Right ventricle myocardium superior (tissue), 1 donor: ENCODE measurements around the gene TRIO. TPM values are rescaled to one million over a fixed set of nuclear protein-coding genes. Genes with fewer than 3 reads are reported as not detected.

Experiments used
- ATAC-seq: fragments of 200-7000 bp; cut with Tn5 transposase; one replicate; pipeline ENCODE4 v1.9.1; 2020; ENCODE audit warnings: mild to moderate bottlenecking; ENCODE audit not compliant: poor library complexity
- DNase-seq: peaks from one replicate; pipeline ENCODE4 v3.0.0-alpha.2; 2020
- intact Hi-C: fragments of 100-400 bp; cut with DNase I; formaldehyde crosslinking; loops from one replicate; pipeline ENCODE4 v1.11.2; 2022
- total RNA-seq: library from RNA; stranded (reverse); fragmentation: NEBNext Ultra II Directional; extraction: Animal tissue kit (Norgen Biotek cat#: 25700); gene quantifications from one replicate; pipeline ENCODE4 v1.2.1, GENCODE V29; 2021
- donor health status: DM: no; HTN: yes; CAD: no; lungs with severe emphysema.

Gene TRIO
- total RNA-seq, 1 donor from 2014 or later = 56.0 TPM

DNA sequence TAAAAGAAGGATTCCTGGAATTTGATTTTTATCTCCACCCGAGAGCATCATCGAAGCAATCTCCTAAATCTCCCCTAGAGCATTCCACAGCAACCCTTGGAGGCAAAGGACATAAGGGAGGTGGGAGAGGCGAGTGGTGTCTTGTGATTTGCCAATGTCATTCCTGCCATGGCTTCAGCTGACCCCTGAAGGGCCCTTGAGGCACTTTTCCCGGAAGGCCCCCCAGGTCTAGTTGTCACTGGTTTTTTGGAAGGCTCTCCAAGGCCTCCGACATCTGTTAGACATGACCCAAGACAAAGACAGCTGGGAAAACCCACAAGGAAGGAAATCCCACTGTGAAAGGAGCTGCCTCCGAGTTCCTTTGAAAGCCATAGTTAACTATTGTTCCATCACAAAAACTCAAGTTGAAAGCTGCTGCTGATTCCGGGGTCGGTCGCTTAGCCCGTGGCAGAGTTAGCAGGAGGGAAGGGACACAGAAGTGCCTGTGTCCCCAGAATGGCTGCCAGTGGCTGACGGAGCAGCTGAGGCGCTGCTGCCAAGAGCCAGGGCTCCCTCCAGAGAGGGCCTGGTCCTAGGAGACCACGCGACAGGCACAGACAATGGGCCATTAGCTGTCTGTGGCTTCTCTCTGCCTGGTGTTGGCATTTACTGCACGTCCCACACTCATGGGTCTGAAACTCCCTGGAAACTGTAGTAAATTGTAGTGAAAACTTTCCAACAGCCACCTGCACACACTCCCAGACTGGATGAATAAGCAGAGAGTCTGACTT, 24.4 kb upstream of the TRIO start:
- intact Hi-C loops = no loop called here
- DNase-seq (peak; percentile 58), ATAC-seq (peak; percentile 90)

DNA sequence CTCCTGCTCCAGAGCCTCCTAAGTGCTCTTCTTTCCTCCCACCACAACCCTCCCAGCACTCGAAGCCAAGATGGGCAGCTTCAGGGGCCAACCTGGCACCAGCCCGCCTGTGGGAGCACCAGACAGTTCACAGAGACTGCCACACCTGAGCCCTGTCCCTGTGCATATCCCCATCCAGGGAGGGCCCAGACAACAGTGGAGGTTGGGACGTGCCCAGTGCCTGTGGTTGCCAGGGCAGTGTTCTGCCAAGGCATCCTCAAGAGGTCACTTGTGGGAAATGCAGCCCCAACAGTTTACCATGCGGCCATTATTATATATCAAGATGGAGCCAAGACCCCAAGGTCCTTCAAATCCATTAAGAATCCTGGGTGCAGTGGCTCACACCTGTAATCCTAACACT, 23.0 kb upstream of the TRIO start:
- peak; percentile 71 for ATAC-seq
- intact Hi-C loops = no loop called here
- DNase-seq = peak; percentile 40

DNA sequence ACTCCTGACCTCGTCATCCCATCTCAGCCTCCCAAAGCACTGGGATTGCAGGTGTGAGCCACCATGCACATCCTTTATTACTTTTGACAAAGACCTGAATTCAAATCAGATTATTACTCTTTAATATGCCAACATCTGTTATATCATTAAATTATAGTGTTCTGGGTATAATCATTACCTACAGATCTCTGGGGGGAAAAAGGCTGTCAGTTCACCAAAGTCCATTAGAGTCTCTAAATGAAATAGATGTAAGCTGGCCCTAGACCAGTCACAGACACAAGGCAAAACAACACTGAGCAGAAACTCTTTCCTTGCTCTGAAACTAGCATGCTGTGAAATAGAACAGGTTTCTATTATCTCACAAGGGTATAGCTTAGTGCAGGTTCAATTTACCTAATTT, 21.6 kb upstream of the TRIO start:
- DNase-seq (no peak), ATAC-seq (no peak)
- intact Hi-C loops = no loop called here

DNA sequence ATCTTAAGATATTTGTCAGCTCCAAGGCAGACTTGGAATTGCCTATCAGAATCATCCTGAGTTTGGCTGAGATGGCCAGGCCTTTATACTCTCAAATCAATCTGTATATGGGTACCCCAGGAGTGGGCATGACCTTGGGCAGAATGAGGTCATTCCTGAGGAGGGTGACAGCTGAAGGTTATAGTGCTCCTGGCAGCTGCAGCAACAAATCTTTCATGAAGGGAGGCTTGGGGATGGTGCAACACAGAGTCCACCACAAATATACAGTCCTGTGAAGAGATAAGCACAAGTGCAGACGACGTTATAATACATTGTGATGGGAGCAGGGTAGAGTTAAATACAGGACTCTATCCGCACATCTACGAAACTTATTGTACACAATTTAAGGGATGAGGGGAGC, 21.1 kb upstream of the TRIO start:
- ATAC-seq = no peak
- no peak for DNase-seq
- intact Hi-C loops = no loop called here

DNA sequence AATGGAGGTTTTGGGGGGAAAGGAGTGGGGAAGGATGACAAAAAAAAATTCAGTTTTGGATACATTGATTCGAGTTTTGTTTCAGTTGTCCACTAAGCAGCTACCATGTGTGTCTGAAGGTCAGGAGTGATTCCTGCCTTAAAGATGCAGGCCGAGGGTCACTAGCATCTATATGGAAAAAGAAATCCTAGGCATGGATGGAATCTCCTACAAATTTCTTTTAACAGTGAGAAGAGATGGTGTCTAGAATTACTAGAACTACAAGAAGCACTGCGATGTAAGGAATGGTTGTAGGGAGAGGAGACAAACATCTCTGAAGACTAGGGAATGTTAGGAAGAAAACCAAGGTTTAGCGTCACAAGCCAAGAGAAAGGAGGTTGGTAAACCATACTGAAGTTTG, 19.6 kb upstream of the TRIO start:
- intact Hi-C loops = no loop called here
- ATAC-seq (no peak), DNase-seq (no peak)

DNA sequence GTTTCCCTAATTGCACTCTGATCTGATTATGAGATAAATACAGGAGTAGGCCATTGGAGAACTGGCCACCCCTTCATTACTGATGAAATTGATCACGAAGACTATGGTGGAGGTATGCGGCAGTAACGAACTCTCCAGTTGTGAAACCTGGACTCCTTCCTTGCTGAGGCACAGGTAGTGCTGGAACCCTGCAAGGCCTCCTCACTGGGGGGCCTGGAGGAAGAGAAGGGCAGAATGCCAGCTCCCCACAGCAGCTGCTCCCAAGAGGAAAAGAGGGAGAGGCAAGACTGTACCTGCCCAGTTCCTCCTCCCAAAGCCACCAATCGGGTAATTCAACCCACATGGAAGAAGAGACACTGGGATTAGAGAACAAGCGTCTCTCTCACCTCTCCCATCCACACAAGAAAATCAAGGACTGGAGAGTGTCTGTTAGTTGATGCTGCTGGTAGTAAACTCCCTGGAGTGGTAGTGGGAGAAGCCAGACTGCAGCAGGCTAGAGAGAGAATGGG, 19.1 kb upstream of the TRIO start:
- ATAC-seq (no peak), DNase-seq (no peak)
- intact Hi-C loops = no loop called here

DNA sequence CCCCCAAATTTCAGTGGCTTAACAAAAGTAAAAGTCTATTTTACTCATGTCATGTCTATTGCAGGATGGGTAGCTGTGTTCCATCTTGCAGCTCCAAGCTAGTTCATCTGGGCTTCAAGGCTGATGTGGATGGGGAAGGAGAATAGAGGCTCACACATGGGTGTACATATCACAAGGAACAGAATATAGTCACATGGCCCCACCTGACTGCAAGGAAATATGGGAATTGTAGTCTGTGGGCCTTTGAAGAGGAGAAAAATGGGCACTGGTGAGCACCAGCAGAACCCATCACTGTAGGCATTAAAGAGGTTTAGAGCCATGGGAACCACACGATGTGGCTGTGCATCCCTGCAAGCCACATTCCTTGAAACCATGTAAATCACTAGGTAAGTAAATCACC, 17.9 kb upstream of the TRIO start:
- DNase-seq = no peak
- intact Hi-C loops = no loop called here
- no peak for ATAC-seq

DNA sequence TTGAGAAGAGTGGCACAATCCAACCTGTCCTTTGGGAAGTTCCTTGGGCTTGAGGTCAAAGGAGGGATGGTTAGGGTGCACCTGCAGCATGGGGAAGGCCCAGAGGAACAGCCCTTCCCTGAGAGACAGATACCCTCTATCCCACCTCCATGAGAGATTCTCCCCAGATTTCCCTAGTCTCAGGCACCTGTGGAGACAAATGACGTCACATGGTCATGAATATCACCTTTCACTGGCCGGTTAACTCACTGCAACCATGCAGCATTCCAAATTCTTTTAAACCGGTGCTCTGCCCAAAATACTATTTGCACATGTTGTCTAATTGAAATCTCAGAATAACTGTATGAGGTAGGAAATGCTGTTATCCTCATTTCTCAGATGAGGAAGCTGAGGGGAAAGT, 15.6 kb upstream of the TRIO start:
- intact Hi-C loops = no loop called here
- no peak for ATAC-seq
- no peak for DNase-seq

DNA sequence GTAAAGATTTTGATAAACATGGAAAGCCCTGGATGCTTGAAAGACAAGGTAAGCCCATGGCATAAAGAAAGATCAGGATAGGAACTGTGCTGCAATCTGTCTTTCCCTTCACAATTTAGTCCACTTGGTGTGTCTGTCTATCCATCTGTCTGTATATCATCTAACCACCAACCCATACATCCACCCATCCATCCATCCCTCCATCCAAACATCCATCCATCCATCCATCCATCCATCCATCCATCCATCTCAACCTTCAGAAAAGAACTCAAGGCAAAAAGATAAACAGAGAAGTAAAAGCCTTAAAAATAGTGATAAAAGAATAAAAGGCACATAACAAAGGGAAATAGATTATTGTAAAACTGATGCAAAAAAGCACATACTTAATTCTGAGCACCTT, 15.1 kb upstream of the TRIO start:
- ATAC-seq (no peak), DNase-seq (no peak)
- intact Hi-C loops = no loop called here

DNA sequence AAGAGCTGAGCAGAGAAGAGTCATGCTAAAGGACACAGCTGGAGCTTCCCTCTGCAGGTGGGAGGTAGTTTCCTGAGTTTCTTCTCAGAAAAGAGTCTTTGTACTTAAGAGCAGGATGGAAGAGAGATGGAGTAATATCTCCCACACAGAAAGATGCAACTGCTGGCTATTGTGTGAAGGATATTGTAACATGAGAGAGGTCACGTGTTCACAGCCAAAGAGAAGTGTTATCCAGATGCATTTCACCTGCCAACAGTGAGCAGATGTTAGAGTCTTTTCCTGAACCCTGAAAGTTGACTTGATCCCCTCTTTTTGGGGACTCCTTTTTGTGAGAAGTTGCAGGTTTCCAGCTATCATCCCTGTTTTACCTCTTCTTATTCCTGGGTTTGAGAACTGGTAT, 14.0 kb upstream of the TRIO start:
- no peak for DNase-seq
- intact Hi-C loops = no loop called here
- ATAC-seq = no peak

DNA sequence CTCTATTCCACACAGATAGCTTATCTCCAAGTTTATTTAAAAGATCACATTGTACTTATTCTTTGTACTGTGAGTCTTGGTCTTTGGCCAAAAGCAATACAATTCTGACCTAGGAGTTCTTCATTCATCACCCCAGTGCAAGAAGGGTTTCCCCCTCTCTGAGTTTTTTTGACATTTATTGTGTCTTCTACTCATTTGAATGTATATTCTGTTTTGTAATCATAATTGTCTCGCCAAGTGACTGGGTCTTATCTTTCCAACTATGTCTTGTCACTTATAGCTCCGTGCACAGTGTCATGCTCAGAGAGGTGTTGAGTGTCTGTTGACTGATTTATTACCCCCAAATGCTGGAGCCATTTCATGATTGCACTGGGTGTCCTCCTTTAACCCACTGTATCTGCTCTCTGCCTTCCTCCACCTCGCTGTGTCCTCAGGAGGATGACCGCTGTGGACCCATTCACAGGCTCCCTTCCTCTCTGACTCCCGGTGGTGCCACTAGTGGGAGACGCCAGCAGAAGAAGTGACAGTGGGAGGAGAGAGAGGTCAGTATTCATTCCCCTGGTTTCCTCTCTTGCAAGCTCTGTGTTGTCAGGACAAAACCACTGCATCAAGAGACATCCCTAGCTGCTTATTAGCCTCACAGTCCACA, 11.2 kb upstream of the TRIO start:
- intact Hi-C loops = no loop called here
- ATAC-seq (peak; percentile 84), DNase-seq (no peak)

DNA sequence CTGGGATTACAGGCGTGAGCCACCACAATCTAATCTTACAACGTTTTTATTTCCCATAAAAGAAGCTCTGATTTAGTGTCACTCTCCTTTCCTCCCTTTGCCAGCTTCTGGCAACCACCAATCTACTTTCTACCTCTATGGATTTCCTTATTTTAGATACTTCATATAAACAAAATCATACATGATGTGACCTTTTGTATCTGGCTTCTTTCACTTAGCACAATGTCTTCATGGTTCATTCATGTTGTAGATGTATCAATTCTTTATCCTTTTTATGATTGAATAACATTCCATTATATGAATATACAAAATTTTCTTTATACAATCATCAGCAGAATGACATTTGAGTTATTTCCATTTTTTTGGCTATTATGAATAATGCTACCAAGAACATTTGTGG, 9.7 kb upstream of the TRIO start:
- intact Hi-C loops = no loop called here
- DNase-seq = no peak
- ATAC-seq = no peak

DNA sequence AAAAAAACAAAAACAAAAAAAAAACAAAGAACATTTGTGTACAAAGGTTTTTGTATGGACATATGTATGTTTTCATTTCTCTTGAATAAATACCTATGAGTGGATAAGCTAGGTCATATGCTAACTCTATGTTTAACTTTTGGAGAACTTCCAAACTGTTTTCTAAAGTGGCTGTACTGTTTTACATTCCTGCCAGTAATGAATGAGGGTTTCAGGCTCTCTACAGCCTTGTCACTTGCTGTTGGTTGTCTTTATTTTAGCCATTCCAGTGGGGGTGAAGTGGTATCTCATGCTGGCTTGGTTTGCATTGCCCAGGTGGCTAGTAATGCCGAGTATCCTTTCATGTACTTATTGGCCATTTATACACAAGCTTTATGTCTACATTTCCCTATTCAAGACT, 9.1 kb upstream of the TRIO start:
- DNase-seq (no peak), ATAC-seq (peak; percentile 44)
- intact Hi-C loops = no loop called here

DNA sequence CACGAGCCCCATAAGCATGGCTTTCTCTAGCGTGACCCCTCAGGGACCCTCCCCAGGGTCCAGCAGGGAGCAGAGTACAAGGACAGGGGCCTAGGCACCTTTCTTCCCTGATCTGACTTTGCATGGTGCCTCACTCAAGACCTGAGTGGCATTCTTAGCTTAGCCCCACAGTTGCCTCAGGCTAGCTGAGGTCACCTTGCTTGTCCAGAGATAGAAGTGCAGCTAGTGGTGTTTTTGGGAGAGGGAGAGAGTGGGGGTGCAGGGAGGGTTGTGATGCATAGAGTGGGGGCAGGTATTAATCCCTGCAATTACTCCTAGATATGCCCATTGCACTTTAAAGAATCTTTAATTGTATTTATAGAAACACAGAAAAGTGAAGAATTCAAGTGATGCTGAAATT, 8.4 kb upstream of the TRIO start:
- DNase-seq = no peak
- intact Hi-C loops = no loop called here
- no peak for ATAC-seq

DNA sequence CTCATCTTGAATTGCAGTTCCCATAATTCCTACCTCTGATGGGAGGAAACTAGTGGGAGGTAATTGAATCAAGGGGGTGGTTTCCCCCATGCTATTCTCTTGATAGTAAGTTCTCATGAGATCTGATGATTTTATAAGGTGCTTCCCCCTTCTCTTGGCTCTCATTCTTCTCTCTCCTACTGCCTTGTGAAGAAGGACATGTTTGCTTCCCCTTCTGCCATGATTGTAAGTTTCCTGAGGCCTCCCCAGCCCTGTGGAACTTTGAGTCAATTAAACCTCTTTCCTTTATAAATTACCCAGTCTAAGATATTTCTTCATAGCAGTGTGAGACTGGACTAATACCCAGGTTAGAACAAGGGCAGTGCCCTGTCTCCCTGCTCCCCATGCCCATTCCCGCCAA, 7.5 kb upstream of the TRIO start:
- no peak for ATAC-seq
- intact Hi-C loops = no loop called here

DNA sequence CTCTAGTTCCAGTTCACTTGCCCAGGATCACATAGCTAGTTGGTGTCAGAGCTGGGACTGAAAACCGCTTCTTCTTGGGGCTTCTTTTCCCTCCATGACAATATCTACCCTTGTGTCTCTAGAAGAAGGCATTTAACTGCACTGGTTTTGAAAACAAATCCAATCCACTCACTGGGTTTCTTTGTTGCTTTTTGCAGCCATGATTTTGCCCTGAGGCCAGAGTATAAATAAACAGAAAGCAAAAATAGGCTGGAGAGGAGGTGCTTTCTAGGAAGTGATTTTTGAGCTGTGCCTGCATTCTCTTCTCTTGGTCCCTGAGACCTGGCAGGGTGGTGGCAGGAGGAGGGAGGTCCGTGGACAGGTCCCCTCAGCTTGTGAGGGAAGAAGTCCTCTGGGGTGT, 6.9 kb upstream of the TRIO start:
- intact Hi-C loops = no loop called here
- no peak for ATAC-seq
- no peak for DNase-seq

More for the DNA sequence above, 7.5 kb upstream of the TRIO start:
- DNase-seq = no peak

DNA sequence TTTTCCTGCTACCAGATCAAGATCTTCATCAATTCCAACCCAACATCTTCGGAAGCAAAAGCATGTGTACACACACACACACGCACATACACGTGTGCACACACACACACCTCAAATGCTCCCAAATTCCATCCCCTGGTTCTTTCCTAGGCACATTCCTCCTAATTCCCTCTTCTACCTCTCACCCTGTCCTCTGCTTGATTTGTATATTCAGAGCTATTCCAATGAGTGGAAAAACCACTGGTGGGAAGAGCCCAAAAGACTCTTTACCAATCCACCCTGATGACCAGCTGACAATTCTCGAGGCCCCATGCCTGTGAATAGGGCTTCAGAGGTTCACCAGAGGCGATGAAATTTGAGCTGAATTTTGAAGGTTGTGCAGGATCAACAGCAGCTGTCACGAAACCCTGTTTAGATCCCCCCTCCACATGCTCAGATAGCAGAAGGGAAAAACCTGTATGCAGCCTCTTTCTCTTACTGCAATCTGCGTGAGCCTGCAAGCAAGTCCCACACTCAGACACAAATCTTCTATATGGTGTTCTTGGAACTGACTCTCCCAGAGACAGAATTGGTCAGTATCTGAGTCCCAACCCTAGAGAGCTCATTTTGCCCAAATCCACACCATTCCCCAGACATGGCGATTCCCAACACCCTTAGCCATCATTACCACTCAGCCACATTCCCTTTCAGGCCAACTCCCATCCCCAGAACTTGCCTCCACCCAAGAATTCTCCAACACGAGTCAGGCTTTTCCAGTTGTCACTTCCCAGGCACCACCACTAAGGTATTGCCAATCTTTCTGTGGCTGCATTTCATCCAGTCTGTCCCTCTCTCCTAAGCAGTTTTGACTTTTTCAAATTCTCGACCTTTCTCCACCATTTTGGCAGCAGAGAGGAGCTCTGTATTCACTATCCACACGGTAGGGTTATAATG, 4.3 kb upstream of the TRIO start:
- intact Hi-C loops = no loop called here
- ATAC-seq (no peak), DNase-seq (no peak)

DNA sequence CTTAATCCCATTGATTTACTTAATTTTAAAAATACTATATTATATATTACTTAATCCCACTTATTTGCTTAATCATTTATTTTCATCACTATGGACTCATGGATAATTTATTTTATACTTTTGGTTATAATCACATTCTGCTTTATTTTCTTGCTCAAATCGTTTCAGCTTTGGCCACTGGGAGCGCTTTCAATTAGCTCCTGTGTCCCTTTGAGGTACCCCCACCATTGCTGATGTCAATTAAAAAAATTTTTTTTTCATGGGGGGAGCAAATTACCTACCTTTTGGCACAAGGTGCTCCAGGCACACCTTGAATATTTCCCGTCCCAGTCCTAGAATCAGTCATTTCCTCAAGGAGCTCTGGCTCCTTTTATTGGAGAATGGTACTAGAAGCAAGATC, 1.4 kb upstream of the TRIO start:
- no peak for ATAC-seq
- intact Hi-C loops = no loop called here

DNA sequence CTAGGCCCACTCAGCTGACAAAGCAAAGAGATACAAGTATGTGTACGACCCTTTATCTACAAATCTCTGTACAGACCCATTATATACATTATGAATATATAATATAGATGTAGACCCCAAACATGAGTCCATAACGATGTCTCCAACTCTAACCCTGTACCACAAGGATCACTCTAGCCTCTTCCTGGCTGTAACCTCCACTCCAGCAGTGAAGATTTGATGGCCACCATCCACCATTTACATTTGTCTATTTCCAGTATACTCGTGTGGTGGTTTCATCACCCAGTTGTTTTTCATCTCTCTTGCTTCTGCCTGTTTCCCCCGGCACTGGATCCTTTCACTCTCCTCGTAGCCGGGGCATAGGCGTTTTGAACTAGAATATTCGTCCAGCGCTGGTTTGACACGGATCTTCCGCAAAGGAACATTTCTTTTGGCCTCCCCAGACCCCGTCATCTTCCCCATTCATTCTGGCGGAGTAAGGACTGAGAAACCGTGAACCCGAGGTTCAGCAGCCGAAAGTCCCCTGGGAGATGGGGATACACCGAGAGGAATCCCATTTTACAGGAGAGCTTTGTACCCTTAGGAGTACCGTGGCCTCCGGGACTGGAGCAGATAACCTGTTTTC, 828 bp upstream of the TRIO start:
- intact Hi-C loops = no loop called here
- no peak for ATAC-seq

More for the DNA sequence above, 1.4 kb upstream of the TRIO start:
- no peak for DNase-seq

More for the DNA sequence above, 828 bp upstream of the TRIO start:
- DNase-seq = no peak
